HG03571 (cell line): Measurements from ENCODE around the gene CHADL.
"Not testable (repeated sequence)": the region's sequence is repeated elsewhere in the genome, so short reads cannot be mapped to it uniquely, and the experiment has no call there.

Source experiments
- ATAC-seq: cut with Tn5 transposase; IDR thresholded peaks from one replicate; pipeline ENCODE4 v1.9.1; 2021; ENCODE audit not compliant: unreplicated experiment

Gene CHADL

GRCh38 chr22:41240377-41241132, at the start of gene CHADL:
Gene CHADL (minus strand): TSS chr22:41240931. CDS start chr22:41240881, 50 bp downstream.
- ATAC-seq, result no peak

- ATAC-seq, result no peak
Measured at GRCh38 chr22:41289671-41290070, 48.9 kb upstream of the CHADL start.

GRCh38 chr22:41288245-41288946, 47.7 kb upstream of the CHADL start:
- ATAC-seq, result no peak

- peak; percentile 18 for ATAC-seq
Measured at GRCh38 chr22:41286639-41287091, 45.9 kb upstream of the CHADL start.

- ATAC-seq, result peak; percentile 86
Measured at GRCh38 chr22:41285820-41286638, 45.3 kb upstream of the CHADL start, which contains the start of gene RANGAP1. Gene RANGAP1 (minus strand): TSS chr22:41286187. CDS start chr22:41281044, 5,143 bp downstream.

- no peak for ATAC-seq
Measured at GRCh38 chr22:41285441-41285819, 44.7 kb upstream of the CHADL start.

- no peak for ATAC-seq
Measured at GRCh38 chr22:41284465-41284864, 43.7 kb upstream of the CHADL start.

GRCh38 chr22:41280854-41281253, 40.1 kb upstream of the CHADL start:
- no peak for ATAC-seq

- no peak for ATAC-seq
Measured at GRCh38 chr22:41280065-41280464, 39.3 kb upstream of the CHADL start.

- ATAC-seq, result no peak
Measured at GRCh38 chr22:41274856-41275255, 34.1 kb upstream of the CHADL start.

GRCh38 chr22:41273128-41273527, 32.4 kb upstream of the CHADL start:
- ATAC-seq, result no peak

- no peak for ATAC-seq
Measured at GRCh38 chr22:41271787-41272186, 31.1 kb upstream of the CHADL start.

GRCh38 chr22:41267958-41268357, 27.2 kb upstream of the CHADL start:
- no peak for ATAC-seq

GRCh38 chr22:41264408-41264941, 23.7 kb upstream of the CHADL start:
- no peak for ATAC-seq

- ATAC-seq, result no peak
Measured at GRCh38 chr22:41263704-41264103, 23.0 kb upstream of the CHADL start.

- no peak for ATAC-seq
Measured at GRCh38 chr22:41262250-41262765, 21.6 kb upstream of the CHADL start.

- no peak for ATAC-seq
Measured at GRCh38 chr22:41261541-41262249, 21.0 kb upstream of the CHADL start.

GRCh38 chr22:41260871-41261270, 20.1 kb upstream of the CHADL start:
- no peak for ATAC-seq

- ATAC-seq, result not testable (repeated sequence)
Measured at GRCh38 chr22:41259756-41260155, 19.0 kb upstream of the CHADL start.

- no peak for ATAC-seq
Measured at GRCh38 chr22:41257696-41258095, 17.0 kb upstream of the CHADL start.
